Astrocyte (in vitro differentiated cells and primary cell): ENCODE data around the gene BICRAL. TPM values are rescaled to one million over a fixed set of nuclear protein-coding genes. Genes with fewer than 3 reads are reported as not detected.
"Not testable (repeated sequence)": the region's sequence is repeated elsewhere in the genome, so short reads cannot be mapped to it uniquely, and the experiment has no call there.

Experiments used
- DNase-seq: peaks from one replicate; pipeline ENCODE4 v3.0.0-alpha.2; 2010; ENCODE audit warnings: low read depth
- FAIRE-seq: peaks from 2 replicates; lab custom pipeline; 2011; peaks lifted over from hg19 to GRCh38; lab: Jason Lieb, UNC
- H2AFZ ChIP-seq: 2 replicates; pipeline ENCODE4 v1.6.0; 2012; ENCODE audit warnings: low read depth, low read length, inconsistent platforms
- H3K27ac ChIP-seq: 2 replicates; pipeline ENCODE4 v1.5.1; 2011; ENCODE audit warnings: low read depth, low read length, inconsistent platforms
- H3K27me3 ChIP-seq: 2 replicates; pipeline ENCODE4 v1.6.0; 2011; ENCODE audit warnings: low read length, inconsistent platforms; ENCODE audit not compliant: insufficient read depth
- H3K36me3 ChIP-seq: 2 replicates; pipeline ENCODE4 v1.5.1; 2011; ENCODE audit warnings: low read length, inconsistent platforms; ENCODE audit not compliant: insufficient read depth
- H3K4me1 ChIP-seq: 2 replicates; pipeline ENCODE4 v1.5.1; 2011; ENCODE audit warnings: low read length, inconsistent platforms; ENCODE audit not compliant: insufficient read depth
- H3K4me2 ChIP-seq: 2 replicates; pipeline ENCODE4 v1.6.0; 2012; ENCODE audit warnings: low read length, inconsistent platforms
- H3K4me3 ChIP-seq: 2 replicates; pipeline ENCODE4 v1.5.1; 2011; ENCODE audit warnings: low read depth, mild to moderate bottlenecking, low read length, inconsistent platforms; ENCODE audit not compliant: insufficient read depth
- H3K79me2 ChIP-seq: 2 replicates; pipeline ENCODE4 v1.6.0; 2012; ENCODE audit warnings: mild to moderate bottlenecking, low read length, inconsistent platforms; ENCODE audit not compliant: insufficient read depth
- H3K9ac ChIP-seq: 2 replicates; pipeline ENCODE4 v1.6.0; 2012; ENCODE audit warnings: mild to moderate bottlenecking, low read length, inconsistent platforms
- H3K9me3 ChIP-seq: 2 replicates; pipeline ENCODE4 v1.5.1; 2012; ENCODE audit warnings: low read depth, mild to moderate bottlenecking, low read length, inconsistent platforms; ENCODE audit not compliant: insufficient read depth
- H4K20me1 ChIP-seq: 2 replicates; pipeline ENCODE4 v1.6.0; 2012; ENCODE audit warnings: low read length, inconsistent platforms; ENCODE audit not compliant: insufficient read depth
- H3K27ac Mint-ChIP-seq: one replicate; pipeline ENCODE4 v1.8.0; 2021; ENCODE audit warnings: mild to moderate bottlenecking, mixed read lengths; ENCODE audit not compliant: unreplicated experiment
- H3K27me3 Mint-ChIP-seq: one replicate; pipeline ENCODE4 v1.8.0; 2021; ENCODE audit warnings: low read depth, mixed read lengths; ENCODE audit not compliant: unreplicated experiment
- H3K36me3 Mint-ChIP-seq: one replicate; pipeline ENCODE4 v1.8.0; 2021; ENCODE audit warnings: low read depth, mixed read lengths; ENCODE audit not compliant: unreplicated experiment
- H3K4me1 Mint-ChIP-seq: one replicate; pipeline ENCODE4 v1.8.0; 2021; ENCODE audit warnings: low read depth, mixed read lengths; ENCODE audit not compliant: unreplicated experiment
- H3K4me3 Mint-ChIP-seq: one replicate; pipeline ENCODE4 v1.8.0; 2021; ENCODE audit warnings: mild to moderate bottlenecking, moderate library complexity, mixed read lengths; ENCODE audit not compliant: unreplicated experiment
- H3K9me3 Mint-ChIP-seq: one replicate; pipeline ENCODE4 v1.8.0; 2021; ENCODE audit warnings: mild to moderate bottlenecking, mixed read lengths; ENCODE audit not compliant: unreplicated experiment
- CTCF ChIP-seq: IDR thresholded peaks from 2 replicates; pipeline ENCODE4 v1.5.1; 2011; ENCODE audit warnings: low read depth, mild to moderate bottlenecking, inconsistent platforms, low read length, moderate library complexity; ENCODE audit not compliant: insufficient read depth
- EZH2 ChIP-seq: IDR thresholded peaks from 2 replicates; pipeline ENCODE4 v1.6.1; 2012; ENCODE audit warnings: mild to moderate bottlenecking, low read length, inconsistent platforms; ENCODE audit not compliant: insufficient read depth
- total RNA-seq: library from RNA; stranded (reverse); gene quantifications from 2 replicates; pipeline ENCODE4 v1.2.1, GENCODE V29; 2021

Gene BICRAL
- total RNA-seq, 1 donor from 2014 or later, result 5.9 TPM

- Histone ChIP-seq H3K27ac (no peak overlapping the region), H3K79me2 (no peaks in the 10 kb centered on the region), H3K4me2 (no peak overlapping the region), H3K9me3 (no peaks in the 10 kb centered on the region), H3K4me3 (no peak overlapping the region), H2AFZ (no peak overlapping the region), H3K27me3 (no peaks in the 10 kb centered on the region), H4K20me1 (no peaks in the 10 kb centered on the region), H3K4me1 (no peaks in the 10 kb centered on the region), H3K36me3 (no peaks in the 10 kb centered on the region), H3K9ac (no peak overlapping the region)
- TF ChIP-seq EZH2, result no peak
- no peak for TF ChIP-seq CTCF
- no peak for FAIRE-seq
- H3K27ac Mint-ChIP-seq, result no peak overlapping the region
- no peaks in the 10 kb centered on the region for H3K4me1 Mint-ChIP-seq
- H3K36me3 Mint-ChIP-seq, result no peaks in the 10 kb centered on the region
- no peaks in the 10 kb centered on the region for H3K9me3 Mint-ChIP-seq
- H3K27me3 Mint-ChIP-seq, result no peaks in the 10 kb centered on the region
- H3K4me3 Mint-ChIP-seq, result no peak overlapping the region
- DNase-seq, result no peak
Measured at GRCh38 chr6:42813906-42814444, 32.1 kb downstream of the BICRAL start.

GRCh38 chr6:42815726-42816125 is 33.9 kb downstream of the BICRAL start:
- not testable (repeated sequence) for FAIRE-seq, H3K27ac ChIP-seq, H3K27ac Mint-ChIP-seq, H3K4me1 ChIP-seq, H3K36me3 Mint-ChIP-seq, H2AFZ ChIP-seq, H3K27me3 ChIP-seq, H3K4me2 ChIP-seq, H3K9me3 ChIP-seq, H3K9ac ChIP-seq, H3K4me3 ChIP-seq, H3K4me1 Mint-ChIP-seq, H4K20me1 ChIP-seq, H3K79me2 ChIP-seq, H3K9me3 Mint-ChIP-seq, H3K4me3 Mint-ChIP-seq, H3K36me3 ChIP-seq, H3K27me3 Mint-ChIP-seq, DNase-seq

- Histone ChIP-seq H3K4me1 (no peaks in the 10 kb centered on the region), H4K20me1 (no peaks in the 10 kb centered on the region), H3K4me3 (no peak overlapping the region), H3K27me3 (no peaks in the 10 kb centered on the region), H3K4me2 (no peak overlapping the region), H3K79me2 (no peaks in the 10 kb centered on the region), H3K9me3 (no peaks in the 10 kb centered on the region), H2AFZ (no peak overlapping the region), H3K27ac (no peak overlapping the region), H3K9ac (no peak overlapping the region), H3K36me3 (no peaks in the 10 kb centered on the region)
- Mint-ChIP-seq H3K27me3 (no peaks in the 10 kb centered on the region), H3K27ac (no peak overlapping the region), H3K36me3 (no peaks in the 10 kb centered on the region), H3K9me3 (peaks cover 1% of the 10 kb centered on the region), H3K4me1 (no peaks in the 10 kb centered on the region), H3K4me3 (no peak overlapping the region)
- FAIRE-seq (no peak), DNase-seq (no peak)
- TF ChIP-seq CTCF, result no peak
- no peak for TF ChIP-seq EZH2
Measured at GRCh38 chr6:42817907-42818306, 36.1 kb downstream of the BICRAL start.
